ENCODE data around the gene ADGRG6. TPM values are rescaled to one million over a fixed set of nuclear protein-coding genes. Genes with fewer than 3 reads are reported as not detected.
"Not testable (repeated sequence)": the region's sequence is repeated elsewhere in the genome, so short reads cannot be mapped to it uniquely, and the experiment has no call there.

Gene ADGRG6
- total RNA-seq, 1 experiment from 2014 or later = 98.7 TPM

DNA sequence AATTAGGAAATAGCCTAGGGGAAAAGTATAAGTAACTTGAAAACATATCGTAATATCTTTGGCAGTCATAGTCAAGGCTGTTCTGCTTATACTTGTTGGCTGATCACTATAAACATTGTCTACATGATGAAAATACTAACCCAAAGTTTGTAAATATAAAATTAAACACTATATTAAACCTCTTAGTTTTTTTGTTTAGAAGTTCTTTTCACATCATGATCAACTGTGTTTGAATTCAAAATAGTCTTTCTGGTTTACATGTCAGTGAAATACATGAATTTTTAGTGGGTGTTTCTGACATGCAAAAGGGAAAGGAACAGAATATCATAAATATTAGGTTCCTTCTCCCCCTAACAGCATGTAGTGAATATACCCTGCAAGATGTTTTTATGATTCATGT, 43.5 kb downstream of the ADGRG6 start:
- intact Hi-C loops (cut with micrococcal nuclease; ENCODE audit: unreplicated experiment) = no loop called here
- BruUV-seq (replicated peaks) = no TSS peak
- Mint-ChIP-seq H3K9me3 (ENCODE audit: unreplicated experiment) (peaks cover 11% of the 10 kb centered on the region), H3K27ac (ENCODE audit: unreplicated experiment) (no peak overlapping the region), H3K4me1 (ENCODE audit: low read depth, unreplicated experiment) (peaks cover 23% of the 10 kb centered on the region), H3K36me3 (ENCODE audit: insufficient read depth, unreplicated experiment) (peaks cover 12% of the 10 kb centered on the region), H3K27me3 (ENCODE audit: insufficient read depth, unreplicated experiment) (no peaks in the 10 kb centered on the region), H3K4me3 (ENCODE audit: unreplicated experiment) (no peak overlapping the region)
- Histone ChIP-seq H3K27me3 (replicated peaks; ENCODE audit: control insufficient read depth, insufficient read depth, low read length) (no peaks in the 10 kb centered on the region), H3K36me3 (ENCODE audit: control insufficient read depth, insufficient read depth, low read length) (no peaks in the 10 kb centered on the region), H3K4me3 (ENCODE audit: low read depth, low read length) (no peak overlapping the region), H3K9me3 (no peaks in the 10 kb centered on the region), H3K4me1 (0 out of 2 replicates have a peak, but pooled peaks cover 4% of the 10 kb centered on the region)
- TF ChIP-seq, protein P1, sequence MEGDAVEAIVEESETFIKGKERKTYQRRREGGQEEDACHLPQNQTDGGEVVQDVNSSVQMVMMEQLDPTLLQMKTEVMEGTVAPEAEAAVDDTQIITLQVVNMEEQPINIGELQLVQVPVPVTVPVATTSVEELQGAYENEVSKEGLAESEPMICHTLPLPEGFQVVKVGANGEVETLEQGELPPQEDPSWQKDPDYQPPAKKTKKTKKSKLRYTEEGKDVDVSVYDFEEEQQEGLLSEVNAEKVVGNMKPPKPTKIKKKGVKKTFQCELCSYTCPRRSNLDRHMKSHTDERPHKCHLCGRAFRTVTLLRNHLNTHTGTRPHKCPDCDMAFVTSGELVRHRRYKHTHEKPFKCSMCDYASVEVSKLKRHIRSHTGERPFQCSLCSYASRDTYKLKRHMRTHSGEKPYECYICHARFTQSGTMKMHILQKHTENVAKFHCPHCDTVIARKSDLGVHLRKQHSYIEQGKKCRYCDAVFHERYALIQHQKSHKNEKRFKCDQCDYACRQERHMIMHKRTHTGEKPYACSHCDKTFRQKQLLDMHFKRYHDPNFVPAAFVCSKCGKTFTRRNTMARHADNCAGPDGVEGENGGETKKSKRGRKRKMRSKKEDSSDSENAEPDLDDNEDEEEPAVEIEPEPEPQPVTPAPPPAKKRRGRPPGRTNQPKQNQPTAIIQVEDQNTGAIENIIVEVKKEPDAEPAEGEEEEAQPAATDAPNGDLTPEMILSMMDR (IDR thresholded peaks at IDR 0.05; ENCODE audit: insufficient read depth in 1 of 2, low read depth in 1 of 2, low read length in 1 of 2, severe bottlenecking in 1 of 2, unreplicated experiment in 1 of 2) = no peak
- ChIA-PET POLR2A (no interaction called here), CTCF (no interaction called here)
- no peak for DNase-seq

DNA sequence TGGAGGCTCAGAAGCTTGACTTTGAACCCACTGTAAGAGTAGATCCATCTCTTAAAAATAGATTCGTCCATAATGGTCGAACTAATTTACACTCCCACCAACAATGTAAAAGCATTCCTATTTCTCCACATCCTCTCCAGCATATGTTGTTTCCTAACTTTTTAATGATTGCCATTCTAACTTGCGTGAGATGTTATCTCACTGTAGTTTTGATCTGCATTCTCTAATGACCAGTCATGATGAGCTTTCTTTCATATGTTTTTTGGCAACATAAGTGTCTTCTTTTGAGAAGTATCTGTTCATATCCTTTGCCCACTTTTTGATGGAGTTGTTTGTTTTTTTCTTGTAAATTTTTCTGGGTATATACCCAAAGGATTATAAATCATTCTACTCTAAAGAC, 44.4 kb downstream of the ADGRG6 start:
- BruUV-seq (replicated peaks); CTCF ChIA-PET; POLR2A ChIA-PET: not testable (repeated sequence)

DNA sequence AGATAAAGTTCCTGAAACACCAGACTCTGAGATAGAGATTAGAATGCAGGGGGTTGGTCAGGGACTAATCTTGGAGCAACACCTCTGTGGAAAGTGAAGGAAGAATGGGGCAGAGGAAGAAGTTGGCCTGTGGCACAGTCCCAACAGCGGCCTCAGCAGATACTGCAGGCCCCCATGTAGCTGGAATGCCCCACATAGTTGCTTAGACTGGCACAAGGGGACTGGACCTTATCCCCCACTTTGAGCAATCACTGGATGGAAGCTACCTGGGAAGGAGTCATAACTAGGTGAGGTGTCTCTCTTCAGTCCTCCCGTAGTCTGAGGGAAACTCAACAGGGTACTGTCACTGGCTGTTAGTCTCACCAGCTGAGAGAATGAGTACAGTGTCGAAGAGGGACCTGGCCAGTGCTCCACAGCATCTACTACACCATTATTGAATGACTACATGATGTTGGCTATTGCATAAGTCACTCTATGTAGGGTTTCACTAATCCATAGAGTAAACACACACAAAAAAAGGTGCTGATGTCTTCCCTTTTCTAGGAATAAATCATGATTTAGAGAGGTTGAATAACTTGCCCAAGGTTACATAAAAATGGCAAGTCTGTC, 47.5 kb downstream of the ADGRG6 start:
- no peak overlapping the region for H3K4me3 ChIP-seq (ENCODE audit: low read depth, low read length)
- H3K27me3 ChIP-seq (replicated peaks; ENCODE audit: control insufficient read depth, insufficient read depth, low read length) = no peaks in the 10 kb centered on the region
- no peaks in the 10 kb centered on the region for H3K9me3 ChIP-seq
- BruUV-seq (replicated peaks) = no TSS peak
- Mint-ChIP-seq H3K36me3 (ENCODE audit: insufficient read depth, unreplicated experiment) (peaks cover 12% of the 10 kb centered on the region), H3K27me3 (ENCODE audit: insufficient read depth, unreplicated experiment) (no peaks in the 10 kb centered on the region), H3K27ac (ENCODE audit: unreplicated experiment) (no peak overlapping the region), H3K9me3 (ENCODE audit: unreplicated experiment) (peaks cover 11% of the 10 kb centered on the region), H3K4me3 (ENCODE audit: unreplicated experiment) (no peak overlapping the region), H3K4me1 (ENCODE audit: low read depth, unreplicated experiment) (peaks cover 17% of the 10 kb centered on the region)
- TF ChIP-seq, protein P1 (IDR thresholded peaks at IDR 0.05; ENCODE audit: insufficient read depth in 1 of 2, low read depth in 1 of 2, low read length in 1 of 2, severe bottlenecking in 1 of 2, unreplicated experiment in 1 of 2) = no peak
- 0 out of 2 replicates have a peak, but pooled peaks cover 4% of the 10 kb centered on the region for H3K4me1 ChIP-seq
- no peaks in the 10 kb centered on the region for H3K36me3 ChIP-seq (ENCODE audit: control insufficient read depth, insufficient read depth, low read length)
- ChIA-PET CTCF (no interaction called here), POLR2A (no interaction called here)
- no peak for DNase-seq
- intact Hi-C loops (cut with micrococcal nuclease; ENCODE audit: unreplicated experiment) = no loop called here

More for the DNA sequence above, 44.4 kb downstream of the ADGRG6 start:
- intact Hi-C loops (cut with micrococcal nuclease; ENCODE audit: unreplicated experiment); H3K4me3 Mint-ChIP-seq (ENCODE audit: unreplicated experiment); H3K36me3 ChIP-seq (ENCODE audit: control insufficient read depth, insufficient read depth, low read length); H3K27me3 Mint-ChIP-seq (ENCODE audit: insufficient read depth, unreplicated experiment); DNase-seq; H3K4me3 ChIP-seq (ENCODE audit: low read depth, low read length); H3K27ac Mint-ChIP-seq (ENCODE audit: unreplicated experiment); H3K9me3 ChIP-seq; H3K4me1 ChIP-seq; H3K27me3 ChIP-seq (replicated peaks; ENCODE audit: control insufficient read depth, insufficient read depth, low read length): not testable (repeated sequence)
- H3K4me1 Mint-ChIP-seq (ENCODE audit: low read depth, unreplicated experiment) = peaks cover 17% of the 10 kb centered on the region
- peaks cover 12% of the 10 kb centered on the region for H3K36me3 Mint-ChIP-seq (ENCODE audit: insufficient read depth, unreplicated experiment)
- peaks cover 11% of the 10 kb centered on the region for H3K9me3 Mint-ChIP-seq (ENCODE audit: unreplicated experiment)

Measured in Caco-2 (cell line).